ENCODE measurements around the gene CDKN2A. TPM values are rescaled to one million over a fixed set of nuclear protein-coding genes. Genes with fewer than 3 reads are reported as not detected.

The CDKN2A gene
- total and polyA plus RNA-seq, 8 donors: 0.73 to 47.3 (median 2.5) TPM; not detected in 4

DNA sequence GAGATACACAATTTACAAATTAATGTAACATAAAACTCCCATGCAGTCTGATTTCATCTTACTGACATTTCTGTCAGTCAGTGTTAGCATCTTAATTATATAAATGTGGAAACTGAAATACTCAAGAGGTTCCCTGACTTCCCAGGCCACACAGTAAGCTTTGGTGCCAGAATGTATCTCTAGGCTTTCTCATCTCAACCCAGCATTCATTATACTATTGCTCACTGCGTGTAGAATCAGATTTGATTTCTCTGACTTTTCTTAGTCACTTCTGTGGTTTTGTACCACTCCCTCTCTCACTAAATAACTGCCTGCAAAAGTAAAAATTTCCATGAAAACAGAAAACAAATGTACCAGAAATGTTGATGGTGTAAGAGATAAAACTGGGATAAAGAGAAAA lies 46.6 kb upstream of the CDKN2A start:
- no peaks in the 10 kb centered on the region for H3K27me3 ChIP-seq
- no peak overlapping the region for H3K27ac ChIP-seq
- intact Hi-C loops (cut with DNase I; ENCODE audit: low total_unique reads): no loop called here
- WGBS, 5 donors: 31 to 63% (median 47%) methylated on average over 1 of the region's 1 CpG
- TF ChIP-seq EP300 (IDR thresholded peaks at IDR 0.05): no peak
- TF ChIP-seq, protein P1, sequence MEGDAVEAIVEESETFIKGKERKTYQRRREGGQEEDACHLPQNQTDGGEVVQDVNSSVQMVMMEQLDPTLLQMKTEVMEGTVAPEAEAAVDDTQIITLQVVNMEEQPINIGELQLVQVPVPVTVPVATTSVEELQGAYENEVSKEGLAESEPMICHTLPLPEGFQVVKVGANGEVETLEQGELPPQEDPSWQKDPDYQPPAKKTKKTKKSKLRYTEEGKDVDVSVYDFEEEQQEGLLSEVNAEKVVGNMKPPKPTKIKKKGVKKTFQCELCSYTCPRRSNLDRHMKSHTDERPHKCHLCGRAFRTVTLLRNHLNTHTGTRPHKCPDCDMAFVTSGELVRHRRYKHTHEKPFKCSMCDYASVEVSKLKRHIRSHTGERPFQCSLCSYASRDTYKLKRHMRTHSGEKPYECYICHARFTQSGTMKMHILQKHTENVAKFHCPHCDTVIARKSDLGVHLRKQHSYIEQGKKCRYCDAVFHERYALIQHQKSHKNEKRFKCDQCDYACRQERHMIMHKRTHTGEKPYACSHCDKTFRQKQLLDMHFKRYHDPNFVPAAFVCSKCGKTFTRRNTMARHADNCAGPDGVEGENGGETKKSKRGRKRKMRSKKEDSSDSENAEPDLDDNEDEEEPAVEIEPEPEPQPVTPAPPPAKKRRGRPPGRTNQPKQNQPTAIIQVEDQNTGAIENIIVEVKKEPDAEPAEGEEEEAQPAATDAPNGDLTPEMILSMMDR (IDR thresholded peaks at IDR 0.05): no peak
- no peak for TF ChIP-seq POLR2AphosphoS5 (IDR thresholded peaks at IDR 0.05)
- H3K4me1 ChIP-seq: peaks cover 0 to 21% (median 5%) of the 10 kb centered on the region in 4 donors
- no peak for DNase-seq
- no peaks in the 10 kb centered on the region for H3K9me3 ChIP-seq
- no peak overlapping the region for H3K4me3 ChIP-seq
- no peaks in the 10 kb centered on the region for H3K36me3 ChIP-seq

DNA sequence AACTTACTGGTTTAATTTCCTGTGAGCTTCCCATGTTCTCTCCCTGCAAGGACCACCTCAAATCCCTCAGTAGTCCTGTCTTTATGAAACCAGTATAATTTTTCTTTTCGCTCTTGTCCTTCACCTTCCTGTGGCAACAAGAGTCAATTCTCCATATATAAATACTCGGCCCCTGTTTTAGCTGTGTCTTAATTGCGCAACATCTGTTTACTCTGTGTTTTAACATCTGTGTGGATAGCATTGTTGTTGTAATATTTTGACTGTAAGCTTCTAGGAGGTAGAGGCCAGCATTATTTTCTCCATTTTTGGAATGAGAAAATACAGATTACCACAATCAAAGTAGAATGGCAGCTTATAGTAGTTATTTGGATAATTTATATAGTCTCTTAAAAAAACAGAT lies 45.1 kb upstream of the CDKN2A start:
- Histone ChIP-seq H3K4me1 (peaks cover 0 to 21% (median 5%) of the 10 kb centered on the region in 4 donors), H3K36me3 (no peaks in the 10 kb centered on the region), H3K4me3 (no peak overlapping the region), H3K27me3 (no peaks in the 10 kb centered on the region), H3K9me3 (no peaks in the 10 kb centered on the region), H3K27ac (no peak overlapping the region)
- intact Hi-C loops (cut with DNase I; ENCODE audit: low total_unique reads): no loop called here
- TF ChIP-seq POLR2A (IDR thresholded peaks at IDR 0.05): no peak
- TF ChIP-seq, protein P1 (IDR thresholded peaks at IDR 0.05): no peak
- 61 to 69% (median 69%) methylated on average over 3 of the region's 3 CpGs for WGBS, 5 donors
- no peak for DNase-seq

DNA sequence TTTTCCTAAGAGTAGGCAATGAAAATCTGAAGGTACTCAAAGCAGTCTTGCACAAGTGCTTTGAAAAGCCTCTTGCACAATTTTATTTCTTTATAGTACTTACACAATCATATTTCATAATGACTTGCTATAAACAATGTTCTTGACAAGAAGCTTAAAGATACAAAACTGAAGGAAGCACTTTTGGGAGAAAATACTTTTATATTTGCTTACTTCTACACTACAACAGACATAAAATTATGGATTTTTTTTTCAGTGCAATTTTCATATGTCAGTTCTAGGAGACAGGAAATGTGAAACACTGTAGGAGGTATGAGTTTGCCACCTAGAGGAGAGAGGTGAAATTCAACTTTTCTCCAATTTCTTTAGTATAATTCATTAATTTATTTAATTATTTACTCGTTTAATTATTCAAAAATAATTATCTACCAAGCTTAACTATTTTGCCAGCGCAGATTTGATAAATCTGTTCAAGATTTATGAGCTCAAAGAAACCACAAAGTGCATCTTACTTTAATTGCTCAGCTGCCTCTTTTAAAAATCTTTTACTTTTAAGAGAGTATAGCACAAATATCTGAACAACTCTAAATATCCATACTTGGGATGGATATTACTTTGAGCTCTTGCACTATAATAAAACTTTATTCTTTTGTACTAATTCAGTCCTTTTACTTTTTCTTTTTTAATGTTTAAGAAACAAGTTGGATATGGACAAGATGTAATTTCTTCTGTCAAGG lies 43.9 kb upstream of the CDKN2A start:
- no peak overlapping the region for H3K4me3 ChIP-seq
- no peak overlapping the region for H3K27ac ChIP-seq
- no peaks in the 10 kb centered on the region for H3K27me3 ChIP-seq
- no peaks in the 10 kb centered on the region for H3K9me3 ChIP-seq
- intact Hi-C loops (cut with DNase I; ENCODE audit: low total_unique reads): no loop called here
- TF ChIP-seq POLR2A (IDR thresholded peaks at IDR 0.05): no peak
- TF ChIP-seq, protein P1 (IDR thresholded peaks at IDR 0.05): peak in 5 of 7 experiments; percentile 19 to 51 (median 35)
- DNase-seq: peak in 1 of 2 donors; percentile 34
- no peaks in the 10 kb centered on the region for H3K36me3 ChIP-seq
- WGBS, 5 donors: 11 to 29% (median 14%) methylated on average over 2 of the region's 2 CpGs
- H3K4me1 ChIP-seq: peaks cover 0 to 21% (median 5%) of the 10 kb centered on the region in 4 donors

DNA sequence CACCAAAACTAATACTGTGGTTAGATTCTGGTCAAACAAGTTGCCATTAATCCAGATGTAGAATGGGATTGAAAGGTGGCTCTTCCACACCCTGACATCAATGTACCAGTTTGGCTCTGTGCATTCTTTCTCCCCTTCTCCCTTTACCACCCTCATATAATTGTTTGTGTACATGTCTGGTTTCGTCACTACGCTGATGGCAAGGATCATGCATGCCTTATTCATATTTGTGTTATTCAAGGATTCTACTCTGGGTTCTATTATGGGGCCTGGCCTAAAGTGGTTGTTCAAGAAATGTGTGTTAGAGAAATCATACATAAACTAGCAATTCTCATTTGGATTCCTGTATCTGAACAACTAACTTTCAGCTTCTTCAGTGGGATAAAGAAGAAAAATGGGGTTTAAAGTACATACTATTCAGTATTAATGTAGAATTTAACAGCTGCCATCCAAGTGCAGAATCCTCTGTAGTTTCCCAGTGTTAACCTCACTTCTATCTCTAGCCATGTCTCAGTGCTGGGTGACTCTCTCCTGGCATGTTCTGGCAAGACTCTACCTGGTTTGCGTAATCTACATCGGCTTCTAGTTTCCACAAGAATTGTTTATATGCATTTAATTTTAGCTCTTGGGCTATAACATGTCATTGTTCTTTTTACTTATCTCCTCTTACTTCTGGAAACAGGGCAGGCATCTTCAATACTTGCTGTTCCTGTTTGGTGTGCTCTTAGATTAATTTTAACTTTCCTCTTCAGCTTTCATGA lies 42.9 kb upstream of the CDKN2A start:
- peaks cover 0 to 19% (median 5%) of the 10 kb centered on the region in 4 donors for H3K4me1 ChIP-seq
- intact Hi-C loops (cut with DNase I; ENCODE audit: low total_unique reads): no loop called here
- 78 to 83% (median 80%) methylated on average over 4 of the region's 4 CpGs for WGBS, 5 donors

More for the DNA sequence above, 42.9 kb upstream of the CDKN2A start:
- H3K4me3 ChIP-seq: no peak overlapping the region
- no peak overlapping the region for H3K27ac ChIP-seq
- H3K36me3 ChIP-seq: no peaks in the 10 kb centered on the region
- no peaks in the 10 kb centered on the region for H3K9me3 ChIP-seq
- no peak for DNase-seq
- no peaks in the 10 kb centered on the region for H3K27me3 ChIP-seq
- TF ChIP-seq POLR2A (IDR thresholded peaks at IDR 0.05) (no peak), EP300 (IDR thresholded peaks at IDR 0.05) (no peak), POLR2AphosphoS5 (IDR thresholded peaks at IDR 0.05) (no peak)
- TF ChIP-seq, protein P1 (IDR thresholded peaks at IDR 0.05): no peak
